GM19463 (cell line): Measurements from ENCODE around the gene SAXO2.
"Not testable (repeated sequence)": the region's sequence is repeated elsewhere in the genome, so short reads cannot be mapped to it uniquely, and the experiment has no call there.

ENCODE experiments used
- ATAC-seq: cut with Tn5 transposase; IDR thresholded peaks from one replicate; pipeline ENCODE4 v1.9.1; 2021; ENCODE audit warnings: mild to moderate bottlenecking, moderate library complexity; ENCODE audit not compliant: unreplicated experiment

The SAXO2 gene, protein sequence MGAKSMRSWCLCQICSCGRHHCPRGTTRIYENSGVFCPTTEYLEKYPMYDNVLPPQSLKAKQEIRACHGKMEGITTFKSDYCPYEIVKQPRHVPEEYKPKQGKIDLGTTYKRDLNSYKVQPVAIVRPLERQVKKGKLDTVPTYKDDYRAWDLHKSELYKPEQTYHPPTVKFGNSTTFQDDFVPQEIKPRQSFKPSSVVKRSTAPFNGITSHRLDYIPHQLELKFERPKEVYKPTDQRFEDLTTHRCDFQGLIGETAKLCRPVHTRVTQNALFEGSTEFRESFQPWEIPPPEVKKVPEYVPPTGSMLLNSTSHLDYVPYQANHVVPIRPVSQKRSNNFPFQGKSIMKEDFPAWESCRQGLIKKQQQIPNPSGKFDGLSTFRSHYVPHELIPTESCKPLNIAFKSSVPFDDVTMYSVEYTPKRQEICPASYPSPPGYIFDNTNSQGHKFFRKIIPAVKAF

GRCh38 chr15:82262422-82263026 is at the start of gene SAXO2, which contains the start of gene EFL1:
TSS of gene SAXO2 (plus strand) at chr15:82262818. CDS start at chr15:82262880, 62 bp downstream.
TSS of gene EFL1 (minus strand) at chr15:82262734. CDS start at chr15:82261778, 956 bp downstream.
- ATAC-seq: peak; percentile 97

GRCh38 chr15:82216092-82216491 is 46.5 kb upstream of the SAXO2 start:
- not testable (repeated sequence) for ATAC-seq

GRCh38 chr15:82221535-82221934 is 41.1 kb upstream of the SAXO2 start:
- not testable (repeated sequence) for ATAC-seq

GRCh38 chr15:82228750-82229149 is 33.9 kb upstream of the SAXO2 start:
- ATAC-seq: no peak

- no peak for ATAC-seq
Measured at GRCh38 chr15:82231233-82231632, 31.4 kb upstream of the SAXO2 start.

GRCh38 chr15:82231842-82232241 is 30.8 kb upstream of the SAXO2 start:
- ATAC-seq: no peak

- ATAC-seq: not testable (repeated sequence)
Measured at GRCh38 chr15:82237944-82238534, 24.6 kb upstream of the SAXO2 start.

DNA sequence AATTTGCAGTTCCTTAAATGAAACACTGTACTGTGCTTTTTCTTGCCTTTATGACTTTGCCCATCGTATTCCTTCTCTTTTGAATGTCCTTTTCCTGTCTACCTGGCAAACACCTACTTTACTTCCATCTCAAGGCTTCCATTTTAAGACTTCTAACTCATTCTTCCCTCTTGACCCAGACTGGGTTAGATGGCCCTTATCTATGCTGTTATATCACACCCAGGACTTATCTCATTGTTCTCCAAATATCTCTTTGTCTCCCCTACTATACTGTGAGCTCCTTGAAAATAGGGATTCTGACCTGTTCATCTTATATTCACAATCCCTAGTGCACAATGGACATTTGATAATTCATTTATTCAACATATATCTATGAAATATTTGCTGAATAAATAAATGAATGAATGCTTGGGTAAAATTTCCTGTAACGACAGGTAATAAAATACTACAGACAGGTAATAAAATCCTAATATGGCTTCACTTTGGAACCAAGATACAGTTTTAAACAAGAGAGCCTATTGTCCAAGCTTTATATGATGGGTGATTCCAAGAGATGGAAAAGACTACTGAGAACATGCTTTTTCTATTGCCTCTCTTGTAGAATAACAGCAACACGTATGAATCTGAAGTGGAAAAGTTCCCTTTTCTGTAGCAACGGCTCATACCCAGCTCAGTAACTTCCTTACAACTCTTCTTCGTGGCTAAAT is 22.8 kb upstream of the SAXO2 start:
- no peak for ATAC-seq

DNA sequence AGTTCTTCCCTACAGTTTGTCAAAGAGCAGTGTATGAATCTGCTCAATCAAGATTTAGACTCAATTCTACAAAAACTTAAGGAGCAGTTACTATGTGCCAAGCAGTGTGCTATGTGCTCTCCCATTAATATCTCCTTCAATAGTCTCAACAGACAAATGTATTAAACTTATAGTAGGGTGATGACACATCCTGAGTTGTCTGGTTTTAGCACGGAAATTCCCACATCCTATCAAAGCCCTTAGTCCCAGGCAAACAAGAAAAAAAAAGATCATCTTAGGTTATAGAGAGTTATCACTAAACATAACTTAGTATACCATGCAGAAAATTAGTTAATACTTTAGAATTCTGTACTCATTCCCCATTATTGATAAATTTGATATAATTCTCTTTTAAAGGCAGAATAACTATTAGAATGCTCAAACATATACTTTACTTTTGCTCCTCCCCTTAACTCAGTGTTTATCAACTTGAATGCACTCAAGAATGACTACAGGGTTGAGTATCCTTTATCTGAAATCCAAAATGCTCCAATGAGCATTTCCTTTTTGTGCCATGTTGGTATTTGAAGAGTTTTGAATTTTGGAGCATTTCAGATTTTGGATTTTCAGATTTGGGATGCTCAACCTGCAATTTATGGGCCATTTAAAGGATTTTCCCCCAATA is 20.6 kb upstream of the SAXO2 start:
- not testable (repeated sequence) for ATAC-seq

DNA sequence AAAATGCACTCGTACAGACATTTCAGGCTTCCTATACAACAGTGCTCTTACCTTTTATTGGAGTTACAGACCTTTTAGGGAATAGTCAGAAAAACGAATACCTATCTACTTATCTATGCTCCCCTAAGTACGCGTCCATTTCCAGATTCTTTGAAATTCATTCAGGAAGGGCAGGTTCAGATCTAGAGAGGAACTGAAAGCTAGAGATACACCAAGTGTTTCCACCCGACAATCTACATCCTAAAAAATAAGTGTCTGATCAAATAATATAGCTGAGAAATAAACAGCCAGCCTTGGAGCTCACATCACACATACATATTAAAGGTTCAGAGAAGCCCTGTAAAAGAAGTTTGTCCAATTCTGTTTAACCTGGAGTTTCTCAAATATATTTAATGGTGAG is 19.0 kb upstream of the SAXO2 start:
- ATAC-seq: not testable (repeated sequence)

DNA sequence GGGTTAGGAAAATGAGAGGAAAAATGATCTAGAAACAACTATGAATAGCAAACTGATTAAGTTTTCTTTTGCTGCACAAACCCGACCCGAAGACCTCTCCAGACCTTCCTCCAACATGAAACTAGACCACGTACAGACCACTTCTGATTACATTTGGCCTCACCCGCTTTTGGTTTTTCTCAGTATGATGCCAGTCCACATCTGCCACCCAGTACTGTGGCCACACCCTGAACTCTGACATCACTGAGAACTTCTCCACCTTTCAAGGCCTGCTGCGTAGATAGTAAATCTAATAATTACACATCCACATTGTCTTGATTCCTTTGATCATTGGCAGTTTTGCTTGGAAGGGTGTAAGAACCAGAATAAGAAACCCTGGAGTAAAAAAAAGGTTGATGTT is 16.7 kb upstream of the SAXO2 start:
- ATAC-seq: not testable (repeated sequence)

DNA sequence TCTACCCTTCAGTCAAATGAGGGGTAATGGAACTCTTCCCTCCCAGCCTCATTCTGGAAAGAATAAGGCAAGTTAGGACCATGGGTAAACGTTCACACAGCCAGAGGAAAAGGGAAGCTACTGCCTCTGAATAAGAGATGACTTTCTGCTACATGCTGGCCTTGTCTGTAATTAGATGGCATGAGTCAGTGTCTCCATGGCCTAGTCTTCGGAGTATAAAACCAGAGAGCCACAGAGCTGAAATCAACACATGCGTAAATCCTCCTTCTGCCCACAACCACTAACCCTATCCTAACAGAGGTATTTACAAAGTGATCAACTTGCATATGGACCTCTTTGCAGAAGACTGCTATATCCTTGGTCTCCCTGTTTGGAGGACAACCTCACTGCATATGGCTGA is 14.4 kb upstream of the SAXO2 start:
- ATAC-seq: not testable (repeated sequence)

GRCh38 chr15:82261566-82262421 is 824 bp upstream of the SAXO2 start:
- ATAC-seq: peak; percentile 22

DNA sequence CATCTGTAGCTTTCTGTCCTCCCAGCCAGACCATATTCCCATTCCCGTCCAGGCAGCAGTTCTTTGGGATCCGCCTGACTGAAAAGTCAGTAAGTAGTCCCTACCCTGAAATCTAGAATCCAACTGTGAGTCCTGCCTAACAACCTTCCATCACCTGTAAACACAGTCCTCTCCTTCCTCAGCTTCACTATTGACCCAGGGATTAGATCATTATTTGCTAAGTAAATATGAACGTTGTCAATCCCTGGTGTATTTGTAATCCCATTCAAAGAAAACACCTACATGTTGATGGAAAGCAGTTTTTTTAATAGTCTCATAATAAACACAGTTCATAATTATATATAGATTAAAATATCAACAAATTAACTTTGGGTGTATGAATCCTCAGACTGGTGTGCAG is 732 bp downstream of the SAXO2 start:
- ATAC-seq: no peak

GRCh38 chr15:82267137-82267536 is 4.5 kb downstream of the SAXO2 start:
- ATAC-seq: not testable (repeated sequence)

GRCh38 chr15:82268454-82268853 is 5.8 kb downstream of the SAXO2 start:
- not testable (repeated sequence) for ATAC-seq

DNA sequence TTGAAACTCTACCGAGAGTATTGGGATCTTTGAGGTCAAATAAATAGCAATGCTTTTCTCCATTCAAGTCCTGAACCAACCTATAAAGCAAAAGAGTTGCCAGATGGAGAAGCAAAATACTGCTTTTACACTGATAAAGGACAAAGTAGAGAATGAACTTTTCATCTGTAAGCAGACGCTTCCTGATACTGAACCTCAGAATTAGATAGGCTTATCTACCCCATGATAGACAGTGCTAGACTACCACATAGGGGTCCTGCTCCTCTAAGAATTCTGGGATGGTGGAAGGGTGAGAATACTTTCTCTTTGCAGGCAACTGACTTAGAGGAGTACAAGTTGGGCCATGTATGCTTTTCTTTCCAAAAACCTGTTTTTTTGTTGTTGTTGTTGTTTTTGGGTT is 9.5 kb downstream of the SAXO2 start:
- ATAC-seq: no peak

DNA sequence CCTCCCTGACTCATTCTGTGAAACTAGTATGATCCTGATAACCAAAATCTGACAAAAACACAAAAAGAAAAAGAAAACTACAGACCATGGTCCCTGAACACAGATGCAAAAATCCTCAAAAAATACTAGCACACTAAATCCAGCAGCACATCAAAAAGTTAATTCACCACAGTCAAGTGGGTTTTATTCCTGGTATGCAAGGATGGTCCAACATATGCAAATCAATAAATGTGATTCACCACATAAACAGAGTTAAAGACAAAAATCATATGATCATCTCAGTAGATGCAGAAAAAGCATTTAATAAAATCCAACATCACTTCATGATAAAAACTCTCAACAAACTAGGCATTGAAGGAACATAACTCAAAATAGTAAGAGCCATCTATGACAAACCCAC is 12.8 kb downstream of the SAXO2 start:
- no peak for ATAC-seq

DNA sequence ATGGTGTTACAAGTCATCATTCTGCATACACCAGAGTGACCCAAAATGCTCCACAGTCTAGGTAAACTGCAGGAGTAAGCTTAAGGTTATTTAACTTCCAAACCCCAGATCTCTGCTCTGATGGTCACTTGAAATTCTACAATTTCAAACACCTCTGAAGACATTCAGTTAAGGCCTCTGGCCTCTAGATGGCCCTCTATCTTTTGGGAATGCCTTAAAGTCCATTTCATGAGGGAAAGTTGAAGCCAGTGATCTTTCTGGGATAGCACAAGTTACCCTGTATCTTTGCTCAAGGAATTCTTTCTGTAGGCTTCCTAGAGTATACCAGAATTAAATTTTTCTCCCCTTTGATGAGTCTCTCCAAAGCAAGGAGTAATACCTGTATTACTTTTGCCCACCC is 18.7 kb downstream of the SAXO2 start:
- not testable (repeated sequence) for ATAC-seq

DNA sequence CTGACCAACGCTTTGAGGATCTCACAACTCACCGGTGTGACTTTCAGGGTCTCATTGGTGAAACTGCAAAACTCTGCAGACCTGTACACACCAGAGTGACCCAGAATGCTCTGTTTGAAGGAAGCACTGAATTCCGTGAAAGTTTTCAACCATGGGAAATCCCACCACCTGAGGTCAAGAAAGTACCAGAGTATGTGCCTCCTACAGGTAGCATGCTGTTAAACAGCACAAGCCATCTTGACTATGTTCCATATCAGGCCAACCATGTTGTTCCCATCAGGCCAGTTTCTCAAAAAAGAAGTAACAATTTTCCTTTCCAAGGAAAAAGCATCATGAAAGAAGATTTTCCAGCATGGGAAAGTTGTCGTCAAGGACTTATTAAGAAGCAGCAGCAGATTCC is 19.8 kb downstream of the SAXO2 start:
- ATAC-seq: not testable (repeated sequence)
